Measurements from ENCODE around the gene CDH18.

CDH18 gene

DNA sequence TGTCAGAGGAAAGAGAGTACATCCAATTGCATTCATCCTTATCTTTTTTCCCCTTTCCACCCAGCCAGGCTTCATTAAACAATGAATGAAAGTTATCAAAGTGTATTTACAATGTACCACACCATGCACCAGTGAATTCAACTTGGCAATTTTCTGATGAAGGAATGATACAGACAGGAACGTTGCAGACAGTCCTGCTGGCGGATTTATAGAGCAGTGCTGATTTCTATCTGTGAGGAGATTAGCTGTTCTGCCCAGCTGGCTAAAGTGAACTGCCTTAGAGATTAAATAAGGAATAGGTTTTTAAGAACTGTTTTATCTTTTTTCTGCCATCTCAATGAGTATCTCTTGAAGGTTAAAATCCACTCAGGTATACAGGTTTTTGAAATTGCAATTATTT is 403.9 kb downstream of the CDH18 start:
- no peak for DNase-seq (ENCODE audit: low spot score)

GRCh38 chr5:19577882-19578281 is 410.1 kb downstream of the CDH18 start:
- no peak for DNase-seq (ENCODE audit: low spot score)

GRCh38 chr5:19568004-19568403 is 420.0 kb downstream of the CDH18 start:
- DNase-seq (ENCODE audit: low spot score), result no peak

DNA sequence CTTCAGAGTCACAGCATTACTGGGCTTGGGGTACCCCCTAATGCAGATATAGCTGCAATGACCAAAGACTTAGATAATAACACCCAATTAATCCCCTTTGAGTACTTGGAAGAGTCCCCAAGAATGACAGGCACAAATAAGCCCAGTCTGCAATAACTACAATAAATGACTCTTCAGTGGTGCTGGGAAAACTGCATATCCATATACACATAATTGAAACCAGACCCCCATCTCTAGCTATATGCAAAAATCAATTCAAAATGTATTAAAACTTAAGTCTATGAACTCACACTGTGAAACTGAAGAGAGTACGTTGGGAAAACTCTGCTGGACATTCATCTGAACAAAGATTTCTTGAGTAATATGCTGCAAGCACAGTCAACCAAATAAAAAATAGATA is 422.5 kb downstream of the CDH18 start:
- DNase-seq (ENCODE audit: low spot score), result no peak

GRCh38 chr5:19564036-19564435 is 424.0 kb downstream of the CDH18 start:
- no peak for DNase-seq (ENCODE audit: low spot score)

DNA sequence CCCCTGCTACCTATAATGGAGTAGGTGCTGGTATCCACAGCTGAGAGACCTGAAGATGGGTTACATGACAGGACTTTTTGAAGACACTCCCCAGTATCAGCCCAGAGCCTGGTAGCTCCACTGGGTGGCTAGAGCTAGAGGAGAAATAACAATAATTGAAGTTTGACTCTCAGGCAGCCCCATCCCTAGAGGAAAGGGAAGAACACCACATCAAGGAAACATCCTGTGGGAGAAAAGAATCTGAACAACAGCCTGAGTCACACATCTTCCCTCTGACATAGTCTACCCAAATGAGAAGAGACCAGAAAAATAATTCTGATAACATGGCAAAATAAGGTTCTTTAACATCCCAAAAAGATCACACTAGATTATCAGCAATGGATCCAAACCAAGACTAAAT is 432.1 kb downstream of the CDH18 start:
- DNase-seq (ENCODE audit: low spot score), result no peak

DNA sequence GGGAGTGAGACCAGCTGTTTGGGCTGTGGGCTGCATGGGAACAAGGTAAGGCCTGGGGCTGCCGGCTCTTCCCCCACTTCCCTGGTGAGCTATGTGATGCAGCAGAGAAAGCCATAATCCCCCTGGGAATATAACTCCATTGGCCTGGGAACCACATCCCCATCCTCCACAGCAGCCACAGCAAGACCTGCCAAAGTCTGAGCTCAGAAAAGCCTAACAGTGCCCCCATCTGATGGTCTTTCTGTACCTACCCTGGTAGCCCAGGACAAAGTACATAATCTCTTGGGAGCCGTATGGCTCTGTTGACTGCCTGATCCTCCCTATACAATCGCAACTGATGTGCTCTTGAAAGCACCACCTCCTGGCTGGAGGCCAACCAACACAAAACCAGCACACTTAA is 432.6 kb downstream of the CDH18 start:
- DNase-seq (ENCODE audit: low spot score), result no peak

- DNase-seq (ENCODE audit: low spot score), result no peak
Measured at GRCh38 chr5:19554524-19554923, 433.5 kb downstream of the CDH18 start.

- DNase-seq (ENCODE audit: low spot score), result no peak
Measured at GRCh38 chr5:19547640-19548039, 440.4 kb downstream of the CDH18 start.

- DNase-seq (ENCODE audit: low spot score), result no peak
Measured at GRCh38 chr5:19546521-19546920, 441.5 kb downstream of the CDH18 start.

- DNase-seq (ENCODE audit: low spot score), result no peak
Measured at GRCh38 chr5:19538607-19539006, 449.4 kb downstream of the CDH18 start.

- no peak for DNase-seq (ENCODE audit: low spot score)
Measured at GRCh38 chr5:19536387-19536786, 451.6 kb downstream of the CDH18 start.

- DNase-seq (ENCODE audit: low spot score), result no peak
Measured at GRCh38 chr5:19534751-19535150, 453.2 kb downstream of the CDH18 start.

- DNase-seq (ENCODE audit: low spot score), result no peak
Measured at GRCh38 chr5:19532936-19533335, 455.1 kb downstream of the CDH18 start.

DNA sequence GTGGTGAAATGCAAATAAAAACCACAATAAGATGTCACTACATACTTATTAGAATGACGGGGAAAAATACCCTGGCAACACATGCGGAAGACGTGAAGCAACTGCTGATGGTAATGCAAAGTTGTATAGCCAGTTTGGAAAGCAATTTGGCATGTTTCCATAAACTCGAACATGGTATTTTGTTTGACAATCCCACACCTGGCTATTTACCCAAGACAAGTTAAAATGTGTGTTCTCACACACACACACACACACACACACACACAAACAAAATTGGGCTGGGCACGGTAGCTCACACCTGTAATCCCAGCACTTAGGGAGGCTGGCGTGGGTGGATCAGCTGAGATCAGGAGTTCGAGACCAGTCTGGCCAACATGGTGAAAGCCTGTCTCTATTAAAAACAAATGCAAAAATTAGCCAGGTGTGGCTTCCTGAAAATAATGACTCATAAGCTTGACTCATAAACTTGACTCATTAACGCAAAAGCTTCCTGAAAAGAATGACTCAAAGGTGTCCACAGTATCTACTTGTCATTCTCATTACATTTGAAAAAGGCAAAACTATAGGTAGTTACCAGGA is 456.5 kb downstream of the CDH18 start:
- peak; percentile 0 for DNase-seq (ENCODE audit: low spot score)

GRCh38 chr5:19519448-19519847 is 468.6 kb downstream of the CDH18 start:
- DNase-seq (ENCODE audit: low spot score), result no peak

GRCh38 chr5:19498852-19499251 is 489.1 kb downstream of the CDH18 start:
- DNase-seq (ENCODE audit: low spot score), result no peak

- DNase-seq (ENCODE audit: low spot score), result no peak
Measured at GRCh38 chr5:19497229-19497815, 490.7 kb downstream of the CDH18 start.

DNA sequence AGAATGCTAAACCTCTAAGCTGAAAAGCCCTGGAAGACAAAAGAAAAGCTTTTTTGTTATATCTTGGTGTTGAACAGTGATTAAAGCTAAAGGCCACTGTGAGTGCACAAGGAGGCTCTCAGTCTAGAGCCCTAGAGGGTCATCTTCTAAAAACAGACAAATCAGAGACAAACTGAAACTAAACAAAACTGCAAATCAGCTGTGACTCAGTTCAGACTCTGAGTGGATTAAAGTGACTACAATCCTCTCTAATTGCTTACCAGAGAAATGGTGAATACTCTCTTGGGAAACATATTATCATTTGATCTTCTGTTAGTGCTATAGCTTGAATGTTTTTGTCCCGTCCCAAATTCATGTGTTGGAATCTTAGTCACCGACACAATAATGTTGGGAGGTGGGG is 491.9 kb downstream of the CDH18 start:
- no peak for DNase-seq (ENCODE audit: low spot score)

GRCh38 chr5:19492861-19493260 is 495.1 kb downstream of the CDH18 start:
- no peak for DNase-seq (ENCODE audit: low spot score)

DNA sequence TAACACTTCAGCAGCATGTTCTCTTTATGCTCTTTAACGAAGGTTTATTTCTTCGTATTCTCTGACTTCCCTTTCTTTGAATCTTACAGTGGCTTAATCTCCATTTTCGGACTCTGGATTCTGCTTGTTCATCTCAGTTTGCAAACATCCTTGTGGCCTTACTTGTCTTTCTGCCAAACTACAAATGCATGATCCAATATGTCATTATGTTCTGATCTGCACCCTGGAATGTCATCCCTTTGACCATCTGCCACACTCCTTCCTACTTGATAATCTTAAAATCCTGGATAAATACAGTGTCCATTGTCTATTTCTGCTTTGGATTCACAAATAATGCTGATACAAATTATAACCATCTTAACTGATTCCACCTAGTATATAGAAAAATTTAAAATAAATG is 499.2 kb downstream of the CDH18 start:
- DNase-seq (ENCODE audit: low spot score), result no peak

DNA sequence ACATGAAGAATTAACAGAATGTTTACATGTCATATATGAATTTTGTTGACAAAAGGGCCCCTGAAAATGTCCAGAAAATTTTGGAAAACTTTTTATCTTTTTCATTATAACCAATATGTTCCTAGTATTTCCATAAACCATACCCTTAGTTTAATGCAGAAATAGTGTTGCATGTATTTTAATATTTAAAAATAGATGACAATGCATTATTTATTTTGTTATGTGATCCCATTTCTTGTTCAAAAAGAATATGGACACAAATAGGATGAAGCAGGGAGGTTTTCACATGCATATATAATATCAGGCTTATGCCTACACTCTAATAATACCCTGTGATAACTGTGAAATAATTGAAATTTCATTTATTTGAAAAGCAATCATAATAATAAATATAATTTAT is 500.5 kb downstream of the CDH18 start:
- DNase-seq (ENCODE audit: low spot score), result no peak

DNA sequence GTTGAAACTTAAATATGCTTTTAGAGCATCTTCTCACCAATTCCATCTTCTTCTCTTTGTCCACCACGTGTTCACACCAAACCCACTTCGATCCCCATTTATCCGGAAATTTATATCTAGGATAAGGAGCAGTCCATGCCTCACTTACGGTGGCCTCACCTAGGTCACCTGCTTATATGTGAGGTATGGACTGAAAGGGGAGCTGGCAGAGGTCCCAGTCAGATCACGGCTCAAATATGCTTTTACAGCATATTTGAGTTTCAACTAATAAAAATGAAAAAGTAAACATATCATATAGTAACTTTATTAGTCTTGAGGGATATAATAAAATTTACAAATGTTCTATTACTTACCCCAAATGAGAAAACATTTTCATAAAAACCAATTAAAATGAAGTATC is 508.4 kb downstream of the CDH18 start:
- no peak for DNase-seq (ENCODE audit: low spot score)

- no peak for DNase-seq (ENCODE audit: low spot score)
Measured at GRCh38 chr5:19462019-19462418, 526.0 kb downstream of the CDH18 start.
